Hematopoietic multipotent progenitor cell treated with erythropoietin and hydrocortisone succinate and interleukin-3 and kit ligand, for 4 days (in vitro differentiated cells): Measurements from ENCODE around the gene GYPC.
"Not testable (repeated sequence)": the region's sequence is repeated elsewhere in the genome, so short reads cannot be mapped to it uniquely, and the experiment has no call there.

Experiments
- DNase-seq: peaks from one replicate; pipeline ENCODE4 v3.0.0-alpha.2; 2015

GYPC gene

DNA sequence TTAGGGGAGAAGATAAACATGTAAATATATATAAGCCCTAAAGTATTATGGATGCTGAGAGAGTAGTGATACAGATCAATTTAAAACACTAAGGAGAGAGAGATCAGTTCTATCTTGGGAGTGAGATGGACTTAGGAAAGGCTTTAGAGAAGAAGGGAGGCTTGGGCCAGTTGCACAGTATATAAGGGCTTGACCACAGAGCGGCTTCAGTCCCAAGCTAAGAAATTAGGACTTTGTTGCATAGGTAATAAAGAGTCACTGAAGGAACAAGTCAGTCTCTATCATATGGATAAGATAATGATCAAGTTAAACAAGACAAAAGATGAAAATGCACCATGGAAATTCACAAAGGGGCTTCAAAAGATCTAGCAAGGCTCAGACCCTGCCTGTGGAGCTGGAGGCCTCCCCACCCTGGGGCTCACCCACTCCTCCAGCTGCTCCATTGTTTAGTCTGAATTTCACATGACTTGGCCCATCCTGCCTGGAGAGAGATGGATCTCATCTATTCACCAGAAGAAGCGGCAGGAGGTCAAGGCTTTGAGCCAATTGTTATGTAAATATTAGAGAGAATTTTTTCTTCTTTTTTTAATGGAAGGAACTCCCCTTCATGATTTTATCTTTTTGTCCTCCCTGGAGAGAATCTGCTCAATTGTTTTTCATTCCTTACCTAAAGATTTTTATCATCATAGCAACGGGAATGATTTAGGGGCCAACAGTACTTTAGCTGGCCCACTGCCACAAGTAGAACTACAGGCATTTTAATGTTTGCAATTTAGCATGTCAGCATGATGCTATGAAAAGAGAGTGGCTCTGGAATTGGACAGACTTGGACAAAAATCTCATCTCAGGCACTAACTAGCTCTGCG, 44.0 kb downstream of the GYPC start:
- no peak for DNase-seq

DNA sequence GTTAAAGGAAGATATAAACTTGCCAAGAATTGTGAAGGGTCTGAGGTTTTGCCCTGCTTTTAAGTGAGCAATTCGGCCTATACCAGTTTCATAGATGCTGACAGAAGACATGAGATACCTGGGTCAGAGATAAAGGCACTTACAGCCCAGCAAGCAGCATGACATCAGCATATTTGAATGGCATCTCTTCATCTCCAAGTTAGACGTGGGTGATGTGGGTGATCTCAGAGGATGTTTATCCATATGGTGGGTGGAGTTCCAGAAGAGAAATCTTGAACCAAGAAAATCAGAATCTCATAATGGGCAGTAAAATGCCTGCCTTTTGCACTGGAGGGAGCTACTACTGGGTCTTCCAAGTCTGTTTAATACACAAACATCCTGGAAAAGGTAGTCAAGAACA, 44.7 kb downstream of the GYPC start:
- DNase-seq = no peak

- DNase-seq = no peak
Observed at GRCh38 chr2:126703311-126703710, 47.4 kb downstream of the GYPC start.

- no peak for DNase-seq
Observed at GRCh38 chr2:126704434-126705160, 48.6 kb downstream of the GYPC start.

- DNase-seq = no peak
Observed at GRCh38 chr2:126707191-126707590, 51.2 kb downstream of the GYPC start.

GRCh38 chr2:126707941-126708340, 52.0 kb downstream of the GYPC start:
- DNase-seq = no peak

GRCh38 chr2:126714191-126714965, 58.4 kb downstream of the GYPC start:
- DNase-seq = no peak

GRCh38 chr2:126715111-126715510, 59.2 kb downstream of the GYPC start:
- DNase-seq = no peak

- DNase-seq = no peak
Observed at GRCh38 chr2:126715576-126716406, 59.8 kb downstream of the GYPC start.

DNA sequence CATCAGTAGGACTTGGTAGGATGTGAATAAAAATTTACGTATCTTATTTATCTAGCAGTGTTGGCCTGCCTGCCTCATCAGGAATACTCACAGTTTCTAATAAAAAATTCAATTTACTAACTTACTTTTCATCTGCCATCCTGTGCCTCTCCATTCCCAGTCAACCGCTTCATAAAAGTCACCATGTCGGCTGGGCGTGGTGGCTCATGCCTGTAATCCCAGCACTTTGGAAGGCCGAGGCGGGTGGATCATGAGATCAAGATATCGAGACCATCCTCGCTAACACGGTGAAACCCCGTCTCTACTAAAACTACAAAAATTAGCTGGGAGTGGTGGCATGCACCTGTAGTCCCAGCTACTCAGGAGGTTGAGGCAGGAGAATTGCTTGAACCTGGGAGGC, 61.3 kb downstream of the GYPC start:
- DNase-seq = not testable (repeated sequence)

- DNase-seq = no peak
Observed at GRCh38 chr2:126717928-126718327, 62.0 kb downstream of the GYPC start.

- no peak for DNase-seq
Observed at GRCh38 chr2:126719191-126719832, 63.4 kb downstream of the GYPC start.

DNA sequence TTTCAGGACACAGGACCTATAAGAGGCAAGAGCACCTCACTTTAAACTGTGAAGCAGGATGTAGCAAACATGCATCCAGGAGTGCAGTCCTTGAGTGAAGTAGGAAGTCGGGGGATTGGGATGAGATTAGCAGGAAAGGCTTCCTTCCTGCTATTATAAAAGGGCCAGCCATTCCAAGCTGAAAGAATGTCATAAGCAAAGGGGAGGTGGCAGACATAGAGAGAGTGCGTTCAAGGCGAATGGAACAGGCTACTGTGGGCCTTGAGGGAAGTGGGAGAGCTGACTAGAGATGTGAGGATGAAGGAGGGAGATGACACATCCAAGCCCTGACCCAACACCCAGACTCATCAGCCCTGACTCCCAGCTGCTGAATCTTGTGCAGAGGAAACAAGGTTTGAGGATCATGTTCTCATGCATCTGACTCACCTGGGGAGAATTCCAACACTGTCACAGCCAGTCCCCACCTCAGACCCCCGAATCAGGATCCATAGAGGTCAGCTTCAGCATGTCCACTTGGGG, 63.9 kb downstream of the GYPC start:
- DNase-seq = no peak

DNA sequence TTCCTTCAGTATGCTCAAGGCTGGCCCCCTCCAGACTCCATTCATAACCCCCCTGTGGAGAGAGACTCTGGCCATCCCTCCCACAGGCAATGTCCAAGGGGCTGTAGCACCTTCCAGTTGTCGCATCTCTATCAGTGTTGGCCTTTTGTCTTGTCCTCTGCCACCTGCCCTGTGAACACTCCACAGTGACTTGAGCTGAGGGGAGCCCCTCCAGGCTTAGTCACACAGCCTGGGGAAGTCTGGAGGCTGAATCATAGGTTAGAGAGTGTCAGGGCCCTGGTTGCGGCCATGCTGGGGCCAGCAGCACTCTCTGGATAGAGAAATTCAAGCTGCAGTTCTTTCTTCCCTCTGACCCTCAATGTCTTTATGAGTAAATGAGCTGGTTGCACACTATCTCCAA, 64.7 kb downstream of the GYPC start:
- no peak for DNase-seq

GRCh38 chr2:126722081-126722480, 66.1 kb downstream of the GYPC start:
- DNase-seq = no peak

DNA sequence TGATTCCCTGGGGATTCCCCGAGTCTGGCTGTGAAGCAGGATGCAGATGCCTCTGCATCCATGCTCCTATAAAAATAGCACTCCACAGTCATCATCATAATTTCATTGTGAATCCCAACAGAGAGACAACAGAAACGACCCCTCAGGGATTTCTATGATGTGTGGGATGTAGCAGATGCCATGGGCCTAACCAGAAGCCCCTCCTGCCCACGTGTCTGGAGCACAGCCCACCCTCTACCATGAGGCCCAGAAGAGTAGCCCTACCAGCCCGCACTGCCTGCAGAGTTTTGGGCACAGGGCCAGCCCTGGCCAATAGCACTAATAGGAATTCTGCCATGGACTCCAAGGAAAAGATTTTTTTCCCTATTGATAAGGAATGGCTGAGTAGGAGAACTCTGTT, 66.6 kb downstream of the GYPC start:
- DNase-seq = no peak

- DNase-seq = no peak
Observed at GRCh38 chr2:126723281-126723815, 67.4 kb downstream of the GYPC start.

DNA sequence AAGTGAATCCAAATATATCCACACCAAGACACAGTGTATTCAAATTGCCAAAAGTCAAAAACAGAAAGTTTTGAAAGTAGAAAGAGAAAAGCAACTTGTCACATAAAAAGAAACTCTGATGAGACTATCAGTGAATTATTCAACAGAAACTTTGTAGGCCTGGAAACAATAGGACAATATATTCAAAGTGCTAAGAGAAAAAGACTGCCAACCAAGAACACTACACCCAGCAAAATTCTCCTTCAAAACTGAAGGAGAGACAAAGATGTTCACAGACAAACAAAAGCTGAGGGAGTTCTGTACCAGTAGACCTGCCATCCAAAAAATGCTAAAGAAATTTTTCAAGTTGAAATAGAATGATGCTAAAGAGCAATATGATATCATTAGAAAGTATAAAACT, 69.6 kb downstream of the GYPC start:
- DNase-seq = no peak

- DNase-seq = no peak
Observed at GRCh38 chr2:126729896-126730295, 73.9 kb downstream of the GYPC start.

GRCh38 chr2:126730655-126731054, 74.7 kb downstream of the GYPC start:
- DNase-seq = no peak

DNA sequence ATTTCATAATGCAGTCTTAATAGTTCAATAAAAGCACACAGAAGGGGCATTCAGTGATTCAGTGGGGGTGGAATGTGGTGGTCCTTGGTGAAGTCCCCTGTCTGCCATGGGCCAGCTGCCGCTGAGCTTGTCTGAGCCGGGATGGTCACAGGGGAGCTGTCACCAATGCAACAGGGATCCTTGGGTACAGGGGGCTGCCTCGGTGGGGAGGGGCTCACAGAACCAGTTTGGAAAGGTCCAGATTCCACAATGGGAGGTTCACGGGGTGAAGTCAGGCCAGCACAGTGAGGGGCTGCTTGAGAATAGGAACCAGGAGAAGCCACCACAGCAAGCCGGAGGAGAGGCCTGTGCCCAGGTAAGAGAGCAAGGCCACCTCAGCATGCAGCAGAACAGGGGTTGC, 75.4 kb downstream of the GYPC start:
- DNase-seq = no peak
